GM21528 (cell line): ENCODE results near the gene TGFBR2.
"Not testable (repeated sequence)": the region's sequence is repeated elsewhere in the genome, so short reads cannot be mapped to it uniquely, and the experiment has no call there.

Experiments used
- ATAC-seq: cut with Tn5 transposase; IDR thresholded peaks from one replicate; pipeline ENCODE4 v1.9.1; 2021; ENCODE audit warnings: mild to moderate bottlenecking, moderate library complexity; ENCODE audit not compliant: unreplicated experiment, low FRiP score

Gene TGFBR2

GRCh38 chr3:30617653-30618052 lies 11.3 kb downstream of the TGFBR2 start:
- no peak for ATAC-seq

GRCh38 chr3:30618526-30618925 lies 12.1 kb downstream of the TGFBR2 start:
- no peak for ATAC-seq

GRCh38 chr3:30619318-30619717 lies 12.9 kb downstream of the TGFBR2 start:
- ATAC-seq: no peak

- no peak for ATAC-seq
Measured at GRCh38 chr3:30620402-30621360, 14.3 kb downstream of the TGFBR2 start.

- no peak for ATAC-seq
Measured at GRCh38 chr3:30621576-30621975, 15.2 kb downstream of the TGFBR2 start.

- no peak for ATAC-seq
Measured at GRCh38 chr3:30622047-30622545, 15.7 kb downstream of the TGFBR2 start.

GRCh38 chr3:30622790-30623189 lies 16.4 kb downstream of the TGFBR2 start:
- ATAC-seq: no peak

- ATAC-seq: no peak
Measured at GRCh38 chr3:30623351-30623750, 16.9 kb downstream of the TGFBR2 start.

- not testable (repeated sequence) for ATAC-seq
Measured at GRCh38 chr3:30624480-30624879, 18.1 kb downstream of the TGFBR2 start.

GRCh38 chr3:30625541-30626438 lies 19.4 kb downstream of the TGFBR2 start:
- ATAC-seq: no peak

- no peak for ATAC-seq
Measured at GRCh38 chr3:30626443-30627180, 20.2 kb downstream of the TGFBR2 start.

- ATAC-seq: no peak
Measured at GRCh38 chr3:30628205-30628900, 22.0 kb downstream of the TGFBR2 start.

- ATAC-seq: no peak
Measured at GRCh38 chr3:30628901-30629590, 22.6 kb downstream of the TGFBR2 start.

- no peak for ATAC-seq
Measured at GRCh38 chr3:30629746-30630145, 23.3 kb downstream of the TGFBR2 start.

- no peak for ATAC-seq
Measured at GRCh38 chr3:30630238-30631030, 24.0 kb downstream of the TGFBR2 start.

GRCh38 chr3:30631243-30631904 lies 25.0 kb downstream of the TGFBR2 start:
- no peak for ATAC-seq

- ATAC-seq: no peak
Measured at GRCh38 chr3:30632065-30632464, 25.7 kb downstream of the TGFBR2 start.

GRCh38 chr3:30632521-30632920 lies 26.1 kb downstream of the TGFBR2 start:
- ATAC-seq: no peak
